DND-41 (cell line): ENCODE measurements around the gene SEMA6B.
A peak's percentile ranks its signal among the peaks of the same experiment; 100 is the strongest.

Experiments used
- ATAC-seq: fragments of 200-7000 bp; cut with Tn5 transposase; 3 replicates; pipeline ENCODE4 v1.9.1; 2021; ENCODE audit warnings: low read depth; ENCODE audit not compliant: insufficient read depth
- DNase-seq: peaks from one replicate; pipeline ENCODE4 v3.0.0-alpha.2; 2020
- H2AFZ ChIP-seq: 2 replicates; pipeline ENCODE4 v1.6.0; 2012; ENCODE audit warnings: low read depth, low read length
- H3K27ac ChIP-seq: 2 replicates; pipeline ENCODE4 v1.5.1; 2012; ENCODE audit warnings: low read length, inconsistent platforms
- H3K27me3 ChIP-seq: fragments of 200-600 bp; sonication (generic); 2 replicates; pipeline ENCODE4 v1.6.0; 2012; ENCODE audit warnings: low read length, mild to moderate bottlenecking, inconsistent platforms; ENCODE audit not compliant: insufficient read depth, poor library complexity
- H3K36me3 ChIP-seq: 2 replicates; pipeline ENCODE4 v1.5.1; 2012; ENCODE audit warnings: low read length, inconsistent platforms; ENCODE audit not compliant: insufficient read depth
- H3K4me1 ChIP-seq: 2 replicates; pipeline ENCODE4 v1.5.1; 2012; ENCODE audit warnings: mild to moderate bottlenecking, low read length; ENCODE audit not compliant: insufficient read depth
- H3K4me2 ChIP-seq: 2 replicates; pipeline ENCODE4 v1.6.0; 2012; ENCODE audit warnings: mild to moderate bottlenecking, moderate library complexity, low read length, inconsistent platforms; ENCODE audit not compliant: insufficient read depth
- H3K4me3 ChIP-seq, 2 experiments: fragments of 200-600 bp in 1 of 2; shearing (Covaris generic) in 1 of 2; 2 replicates each; pipeline ENCODE4 v1.5.1; 2012 to 2016; ENCODE audit warnings: inconsistent platforms in 2 of 2, low read length in 2 of 2, mild to moderate bottlenecking in 2 of 2, low read depth in 1 of 2, moderate library complexity in 1 of 2
- H3K79me2 ChIP-seq: 2 replicates; pipeline ENCODE4 v1.6.0; 2012; ENCODE audit warnings: low read length, inconsistent platforms; ENCODE audit not compliant: insufficient read depth
- H3K9ac ChIP-seq: 2 replicates; pipeline ENCODE4 v1.6.0; 2012; ENCODE audit warnings: low read depth, mild to moderate bottlenecking, inconsistent platforms, low read length, moderate library complexity
- H3K9me3 ChIP-seq: 2 replicates; pipeline ENCODE4 v1.5.1; 2012; ENCODE audit warnings: low read length, moderate library complexity, mild to moderate bottlenecking, inconsistent platforms; ENCODE audit not compliant: insufficient read depth, severe bottlenecking
- H4K20me1 ChIP-seq: 2 replicates; pipeline ENCODE4 v1.6.0; 2012; ENCODE audit warnings: low read length; ENCODE audit not compliant: insufficient read depth
- CTCF ChIP-seq: IDR thresholded peaks from 2 replicates; pipeline ENCODE4 v1.5.1; 2012; ENCODE audit warnings: borderline replicate concordance, low read length, moderate library complexity, mild to moderate bottlenecking; ENCODE audit not compliant: poor library complexity, severe bottlenecking; ENCODE audit errors: extremely low read depth
- EZH2 ChIP-seq: IDR thresholded peaks from 3 replicates; pipeline ENCODE4 v1.6.1; 2012; ENCODE audit warnings: borderline replicate concordance, low read depth, mild to moderate bottlenecking, moderate library complexity, low read length, inconsistent platforms; ENCODE audit not compliant: severe bottlenecking

SEMA6B gene

GRCh38 chr19:4511300-4512054 lies 48.0 kb downstream of the SEMA6B start:
- no peak overlapping the region for H3K27ac ChIP-seq
- no peaks in the 10 kb centered on the region for H3K9me3 ChIP-seq
- H3K9ac ChIP-seq, result no peak overlapping the region
- H2AFZ ChIP-seq, result no peak overlapping the region
- H3K36me3 ChIP-seq, result 0 out of 2 replicates have a peak, but pooled peaks cover 2% of the 10 kb centered on the region
- ATAC-seq, result no peak
- no peak overlapping the region for H3K4me2 ChIP-seq
- no peaks in the 10 kb centered on the region for H3K79me2 ChIP-seq
- no peaks in the 10 kb centered on the region for H3K4me1 ChIP-seq
- H3K27me3 ChIP-seq, result no peaks in the 10 kb centered on the region
- H4K20me1 ChIP-seq, result no peaks in the 10 kb centered on the region
- no peak for DNase-seq
- no peak for TF ChIP-seq CTCF
- no peak for TF ChIP-seq EZH2
- no peak overlapping the region for H3K4me3 ChIP-seq

- ATAC-seq (0 out of 3 replicates have a peak, but pooled peaks have one; percentile 23), DNase-seq (no peak)
- peaks cover 9% of the 10 kb centered on the region for H3K36me3 ChIP-seq
- no peaks in the 10 kb centered on the region for H3K27me3 ChIP-seq
- no peak overlapping the region for H3K4me2 ChIP-seq
- no peaks in the 10 kb centered on the region for H4K20me1 ChIP-seq
- no peak overlapping the region for H3K9ac ChIP-seq
- no peak overlapping the region for H3K4me3 ChIP-seq
- no peak overlapping the region for H2AFZ ChIP-seq
- H3K27ac ChIP-seq, result no peak overlapping the region
- H3K4me1 ChIP-seq, result no peaks in the 10 kb centered on the region
- TF ChIP-seq EZH2 (no peak), CTCF (no peak)
- H3K9me3 ChIP-seq, result no peaks in the 10 kb centered on the region
- H3K79me2 ChIP-seq, result no peaks in the 10 kb centered on the region
Observed at GRCh38 chr19:4510435-4511255, 48.8 kb downstream of the SEMA6B start.

- H3K36me3 ChIP-seq, result peaks cover 24% of the 10 kb centered on the region
- ATAC-seq, result no peak
- H3K27me3 ChIP-seq, result no peaks in the 10 kb centered on the region
- H2AFZ ChIP-seq, result no peak overlapping the region
- H3K27ac ChIP-seq, result no peak overlapping the region
- no peaks in the 10 kb centered on the region for H3K79me2 ChIP-seq
- H4K20me1 ChIP-seq, result no peaks in the 10 kb centered on the region
- no peaks in the 10 kb centered on the region for H3K4me1 ChIP-seq
- no peak overlapping the region for H3K9ac ChIP-seq
- H3K4me2 ChIP-seq, result no peak overlapping the region
- H3K4me3 ChIP-seq, result no peak overlapping the region
- DNase-seq, result no peak
- no peaks in the 10 kb centered on the region for H3K9me3 ChIP-seq
- TF ChIP-seq CTCF, result no peak
- TF ChIP-seq EZH2, result no peak
Observed at GRCh38 chr19:4508698-4509097, 50.8 kb downstream of the SEMA6B start.
